A549 treated with GW870086 at 1 μM for 4 hours (cell line): ENCODE data around the gene PET117. TPM values are rescaled to one million over a fixed set of nuclear protein-coding genes. Genes with fewer than 3 reads are reported as not detected.

ENCODE experiments used
- total RNA-seq: library from RNA; stranded (reverse); fragments of 200-300 nt; extraction: Qiagen RNA extraction; gene quantifications from 5 replicates; pipeline ENCODE4 v1.2.3, GENCODE V29; 2022; ENCODE audit warnings: low read depth

PET117 gene
- 23.7 to 27.7 TPM (median 25.9 TPM) in 5 replicates for total RNA-seq

GRCh38 chr20:18137412-18138265 lies at the start of gene PET117, which contains the start of gene KAT14:
Gene PET117, plus strand, starts transcription at chr20:18137863. Its CDS starts 93 bp downstream, at chr20:18137956.
Gene KAT14, plus strand, starts transcription at chr20:18137863. Its CDS starts 4,798 bp downstream, at chr20:18142661.

Other genes starting within 250 kb of the PET117 start
- gene SNX5, start 169.1 kb upstream of the PET117 start, total RNA-seq = 223 to 242 TPM (median 237 TPM) in 5 replicates
- gene MGME1, start 168.8 kb upstream of the PET117 start, total RNA-seq = 38.5 to 45.1 TPM (median 41.4 TPM) in 5 replicates
- 0.18 to 0.34 TPM (median 0.21 TPM) in 4 of 5 replicates, not detected in the other for gene OVOL2, start 79.9 kb upstream of the PET117 start, total RNA-seq
- gene KAT14, start within 50 bp of the PET117 start, total RNA-seq = 8.6 to 10.1 TPM (median 9.9 TPM) in 5 replicates
- gene ZNF133, start 150.7 kb downstream of the PET117 start, total RNA-seq = 9.5 to 13.5 TPM (median 12.7 TPM) in 5 replicates